ENCODE measurements around the gene DDA1. TPM values are rescaled to one million over a fixed set of nuclear protein-coding genes. Genes with fewer than 3 reads are reported as not detected.

The DDA1 gene
- total and polyA plus RNA-seq, 2 of the 13 experiments (the other 11 are each of a cell fraction or from before 2014, with no cell fraction given): 24.5 to 26.0 TPM

GRCh38 chr19:17309198-17309964, at the start of gene DDA1 (continued):
- TF ChIP-seq AHDC1 (CRISPR knock-in tag; IDR thresholded peaks at IDR 0.05; ENCODE audit: borderline replicate concordance) (no peak), RXRA (CRISPR knock-in tag; IDR thresholded peaks at IDR 0.05) (no peak; the same call in 1 of the 2 replicates), BRD4 (CRISPR knock-in tag; IDR thresholded peaks at IDR 0.05) (no peak), GLMP (CRISPR knock-in tag; IDR thresholded peaks at IDR 0.05; ENCODE audit: borderline replicate concordance) (no peak), ZNF720 (CRISPR knock-in tag; IDR thresholded peaks at IDR 0.05) (no peak), ZNF460 (CRISPR knock-in tag; IDR thresholded peaks at IDR 0.05; ENCODE audit: borderline replicate concordance) (no peak; the same call in 1 of the 2 replicates), ZBTB39 (CRISPR knock-in tag; IDR thresholded peaks at IDR 0.05) (peak; percentile 76; the same call in 1 of the 2 replicates), PRDM4 (CRISPR knock-in tag; IDR thresholded peaks at IDR 0.05; ENCODE audit: borderline replicate concordance) (no peak), MXI1 (IDR thresholded peaks at IDR 0.05; ENCODE audit: borderline replicate concordance, low read depth, low read length) (peak; percentile 77; the same call in 1 of the 3 replicates), MXD3 (CRISPR knock-in tag; IDR thresholded peaks at IDR 0.05) (no peak), ZNF382 (CRISPR knock-in tag; IDR thresholded peaks at IDR 0.05; ENCODE audit: borderline replicate concordance) (no peak), ZNF788 (CRISPR knock-in tag; IDR thresholded peaks at IDR 0.05; ENCODE audit: borderline replicate concordance) (0 out of 2 replicates have a peak, but pooled peaks have one; percentile 66), ZNF292 (CRISPR knock-in tag; IDR thresholded peaks at IDR 0.05; ENCODE audit: borderline replicate concordance, low read depth) (no peak)
